LNCAP (cell line): ENCODE data around the gene CHURC1.

Experiments
- TF ChIP-seq, protein P1 (sequence below): fragments of 450-650 bp; IDR thresholded peaks from 2 replicates; pipeline ENCODE4 v1.5.1; 2017; ENCODE audit warnings: mild to moderate bottlenecking

CHURC1 gene

DNA sequence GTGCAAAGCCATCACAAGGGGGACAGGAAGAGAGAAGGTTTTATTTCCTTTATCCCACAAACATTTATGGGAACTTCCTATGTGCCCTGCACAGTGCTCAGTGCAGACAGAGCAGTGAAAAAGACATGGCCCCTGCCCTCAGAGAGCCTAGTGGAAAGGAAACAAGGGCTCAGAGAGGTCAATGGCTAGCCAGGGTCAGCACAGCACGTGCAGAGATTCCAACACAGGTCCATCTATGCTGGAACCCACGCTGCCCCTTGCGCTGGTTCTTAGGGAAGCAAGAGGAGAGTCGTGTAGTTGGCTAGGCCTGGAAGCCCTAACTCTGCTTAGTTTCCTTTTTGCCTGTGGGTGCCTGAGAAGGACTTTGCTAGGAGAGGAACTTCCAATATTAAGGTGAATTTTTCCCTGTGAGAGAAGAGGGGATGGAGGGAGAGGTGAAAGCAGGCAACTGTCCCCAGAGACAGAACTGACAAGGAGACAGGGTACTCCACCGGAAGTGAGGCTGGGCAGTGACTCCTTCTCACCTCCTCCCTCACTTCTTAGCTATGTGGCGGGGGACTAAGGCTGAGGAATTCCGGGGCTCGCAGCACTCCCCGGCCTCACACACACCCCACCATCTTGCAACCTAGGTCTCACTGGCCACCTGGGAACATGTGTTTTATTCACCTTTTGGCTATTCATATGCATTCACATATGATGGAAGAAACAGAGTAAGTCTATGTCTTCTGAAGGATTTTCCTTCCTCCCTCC, 40.4 kb downstream of the CHURC1 start:
- TF ChIP-seq, protein P1, sequence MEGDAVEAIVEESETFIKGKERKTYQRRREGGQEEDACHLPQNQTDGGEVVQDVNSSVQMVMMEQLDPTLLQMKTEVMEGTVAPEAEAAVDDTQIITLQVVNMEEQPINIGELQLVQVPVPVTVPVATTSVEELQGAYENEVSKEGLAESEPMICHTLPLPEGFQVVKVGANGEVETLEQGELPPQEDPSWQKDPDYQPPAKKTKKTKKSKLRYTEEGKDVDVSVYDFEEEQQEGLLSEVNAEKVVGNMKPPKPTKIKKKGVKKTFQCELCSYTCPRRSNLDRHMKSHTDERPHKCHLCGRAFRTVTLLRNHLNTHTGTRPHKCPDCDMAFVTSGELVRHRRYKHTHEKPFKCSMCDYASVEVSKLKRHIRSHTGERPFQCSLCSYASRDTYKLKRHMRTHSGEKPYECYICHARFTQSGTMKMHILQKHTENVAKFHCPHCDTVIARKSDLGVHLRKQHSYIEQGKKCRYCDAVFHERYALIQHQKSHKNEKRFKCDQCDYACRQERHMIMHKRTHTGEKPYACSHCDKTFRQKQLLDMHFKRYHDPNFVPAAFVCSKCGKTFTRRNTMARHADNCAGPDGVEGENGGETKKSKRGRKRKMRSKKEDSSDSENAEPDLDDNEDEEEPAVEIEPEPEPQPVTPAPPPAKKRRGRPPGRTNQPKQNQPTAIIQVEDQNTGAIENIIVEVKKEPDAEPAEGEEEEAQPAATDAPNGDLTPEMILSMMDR: no peak

DNA sequence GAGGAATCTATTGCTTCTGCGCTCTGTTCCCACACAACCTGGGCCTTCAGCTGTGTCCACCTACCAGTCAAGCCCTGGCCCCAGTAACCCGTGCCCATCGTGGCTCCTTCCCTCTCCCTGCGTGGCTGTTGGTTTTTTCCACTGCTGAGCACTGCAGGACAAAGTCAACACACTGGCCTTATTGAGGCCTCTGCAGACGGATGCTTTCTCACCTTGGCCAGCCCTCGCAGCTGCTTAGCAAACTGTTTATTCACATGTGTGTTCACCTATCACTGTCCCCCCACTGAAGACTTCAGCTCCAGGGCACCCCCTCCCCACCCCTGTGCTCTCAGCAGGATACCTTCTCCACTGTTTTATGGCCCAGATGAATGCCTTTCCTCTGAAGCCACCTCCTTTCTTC, 41.0 kb downstream of the CHURC1 start:
- TF ChIP-seq, protein P1: no peak

DNA sequence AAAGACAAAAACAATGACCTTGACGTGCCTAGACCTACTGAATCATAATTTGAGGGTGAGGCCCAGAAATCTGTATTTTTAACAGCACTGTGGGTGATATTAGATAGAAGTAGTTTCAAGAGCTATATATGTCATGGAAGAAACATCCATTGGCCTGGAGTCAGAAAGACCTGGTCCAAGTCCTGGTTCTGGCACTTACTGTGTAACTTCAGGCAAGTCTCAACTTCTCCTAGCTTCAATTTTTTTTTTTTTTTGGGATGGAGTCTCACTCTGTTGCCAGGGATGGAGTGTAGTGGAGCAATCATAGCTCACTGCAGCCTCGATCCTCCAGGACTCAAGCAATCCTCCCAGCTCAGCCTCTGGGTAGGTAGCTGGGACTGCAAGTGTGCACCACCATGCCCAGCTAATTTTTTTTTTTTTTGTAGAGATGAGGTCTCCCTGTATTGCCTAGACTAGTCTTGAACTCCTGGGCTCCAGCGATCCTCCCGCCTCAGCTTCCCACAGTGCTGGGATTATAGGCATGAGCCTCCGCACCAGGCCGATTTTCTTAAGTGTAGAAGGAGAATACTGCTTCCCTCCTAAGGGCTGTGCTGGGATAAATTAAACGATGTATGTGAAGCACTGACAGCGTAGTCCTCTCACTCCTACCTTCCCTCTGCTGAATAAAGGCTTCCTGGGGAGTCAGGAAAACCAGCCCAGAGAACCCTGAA, 42.6 kb downstream of the CHURC1 start:
- TF ChIP-seq, protein P1: no peak

DNA sequence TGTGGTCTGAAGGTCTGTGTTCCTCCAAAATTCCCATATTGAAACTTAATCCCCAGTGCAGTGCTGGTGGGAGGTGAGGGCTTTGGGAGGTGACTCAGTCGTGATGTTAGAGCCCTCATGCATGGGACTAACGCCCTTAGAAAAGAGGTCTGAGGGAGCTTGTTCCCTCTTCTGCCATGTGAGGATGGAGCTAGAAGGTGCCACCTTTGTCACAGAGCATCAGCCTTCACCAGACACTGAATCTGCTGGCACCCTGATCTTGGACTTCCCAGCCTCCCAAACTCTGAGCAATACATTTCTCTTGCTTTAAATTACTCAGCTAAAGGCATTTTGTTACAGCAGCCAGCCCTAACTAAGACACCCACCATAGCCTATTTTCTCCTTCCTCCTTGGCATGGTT, 43.9 kb downstream of the CHURC1 start:
- TF ChIP-seq, protein P1: no peak

DNA sequence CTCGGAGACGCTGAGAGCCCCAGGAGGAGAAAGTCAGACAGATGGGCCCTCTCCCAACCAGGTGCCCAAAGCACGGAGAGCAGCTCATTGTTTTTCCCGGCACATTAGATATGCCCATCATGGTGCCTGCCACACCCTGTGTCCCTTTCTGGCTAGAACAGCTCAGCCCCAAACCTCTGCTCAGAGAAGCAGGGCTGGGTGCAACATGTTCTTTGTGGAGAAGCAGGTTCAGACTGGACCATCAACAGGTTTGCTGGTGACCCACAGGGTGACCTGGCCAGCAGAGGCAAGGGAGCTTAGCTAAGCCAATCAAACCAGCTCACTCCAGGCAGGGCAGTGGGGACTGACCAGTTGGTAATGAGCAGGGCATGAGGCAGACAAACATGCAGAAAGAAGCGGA, 44.5 kb downstream of the CHURC1 start:
- TF ChIP-seq, protein P1: no peak

DNA sequence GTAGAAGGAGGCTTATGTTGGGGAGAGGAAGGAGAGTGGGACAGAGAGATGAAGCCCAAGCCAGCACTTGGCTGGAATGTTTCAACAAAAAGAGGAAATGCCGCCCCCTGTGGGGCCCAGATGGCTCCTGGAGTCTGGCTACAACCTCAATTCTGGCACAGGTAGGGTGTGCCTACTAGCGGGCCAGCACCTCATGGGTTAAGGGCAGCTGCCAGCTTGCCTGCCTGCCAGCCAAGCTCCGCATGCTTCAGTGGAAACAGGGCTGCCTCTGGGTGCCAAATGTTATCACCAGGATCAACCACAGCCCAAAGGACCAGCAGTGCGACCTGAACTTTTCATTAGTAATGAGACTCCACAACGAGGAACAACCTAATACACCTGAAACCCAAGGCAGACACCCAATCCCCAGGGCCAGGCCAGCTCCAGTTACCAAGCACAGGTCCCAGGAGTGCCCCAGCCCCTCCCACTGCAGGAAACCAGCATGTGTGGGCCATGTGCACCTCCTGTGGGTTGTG, 46.6 kb downstream of the CHURC1 start:
- TF ChIP-seq, protein P1: no peak; the same call in 1 of the 2 replicates

DNA sequence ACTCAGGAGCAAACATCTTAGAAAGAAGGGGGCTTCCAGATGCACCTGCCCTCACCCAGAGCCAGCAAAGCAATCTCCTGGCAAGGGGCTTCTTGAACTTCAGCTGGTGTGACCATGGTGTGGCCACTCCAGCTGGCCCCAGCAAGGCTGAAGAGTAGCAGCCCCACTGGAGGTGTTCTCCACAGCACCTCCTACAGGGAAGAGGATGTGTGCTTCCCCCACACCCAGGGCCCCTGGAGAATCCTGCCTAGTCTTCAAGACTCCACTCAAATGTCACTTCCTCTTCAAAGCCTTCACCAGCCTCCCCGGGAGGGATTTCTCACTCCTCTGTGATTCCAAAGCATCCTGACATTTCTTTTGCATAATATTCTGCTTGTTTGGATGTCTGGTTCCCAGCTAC, 49.4 kb downstream of the CHURC1 start:
- TF ChIP-seq, protein P1: no peak
